Neural progenitor cell (in vitro differentiated cells): ENCODE results near the gene PRR12. TPM values are rescaled to one million over a fixed set of nuclear protein-coding genes. Genes with fewer than 3 reads are reported as not detected.
"Not testable (repeated sequence)": the region's sequence is repeated elsewhere in the genome, so short reads cannot be mapped to it uniquely, and the experiment has no call there.

Source experiments
- DNase-seq: peaks from one replicate; pipeline ENCODE4 v3.0.0-alpha.2; 2016; ENCODE audit warnings: low spot score
- H2AFZ ChIP-seq: fragments of 200-600 bp; sonication (generic); replicated peaks from 2 replicates; pipeline ENCODE4 v1.6.1; 2016; ENCODE audit warnings: antibody characterized with exemption
- H3F3A ChIP-seq: fragments of 200-600 bp; sonication (generic); 2 replicates; pipeline ENCODE4 v1.6.1; 2016; ENCODE audit warnings: antibody characterized with exemption, low read depth
- H3K27ac ChIP-seq: fragments of 200-600 bp; sonication (generic); 2 replicates; pipeline ENCODE4 v1.5.1; 2016; ENCODE audit warnings: mild to moderate bottlenecking
- H3K27me3 ChIP-seq: fragments of 200-600 bp; sonication (generic); 2 replicates; pipeline ENCODE4 v1.6.1; 2016; ENCODE audit warnings: mild to moderate bottlenecking, moderate library complexity
- H3K36me3 ChIP-seq: fragments of 200-600 bp; sonication (generic); 2 replicates; pipeline ENCODE4 v1.5.1; 2016
- H3K4me1 ChIP-seq: fragments of 200-600 bp; sonication (generic); 2 replicates; pipeline ENCODE4 v1.6.1; 2016; ENCODE audit warnings: mixed run types
- H3K4me2 ChIP-seq: fragments of 200-600 bp; sonication (generic); 2 replicates; pipeline ENCODE4 v1.6.1; 2016
- H3K4me3 ChIP-seq: fragments of 200-600 bp; sonication (generic); 2 replicates; pipeline ENCODE4 v1.5.1; 2016
- H3K79me2 ChIP-seq: fragments of 200-600 bp; sonication (generic); 2 replicates; pipeline ENCODE4 v1.6.1; 2016; ENCODE audit warnings: low read depth
- H3K9ac ChIP-seq: fragments of 200-600 bp; sonication (generic); 2 replicates; pipeline ENCODE4 v1.6.1; 2016
- H3K9me3 ChIP-seq: fragments of 200-600 bp; sonication (generic); 2 replicates; pipeline ENCODE4 v1.5.1; 2016; ENCODE audit warnings: low read depth
- H4K20me1 ChIP-seq: fragments of 200-600 bp; sonication (generic); 2 replicates; pipeline ENCODE4 v1.6.1; 2016; ENCODE audit warnings: low read depth
- H3K27ac Mint-ChIP-seq: 3 replicates; pipeline ENCODE4 v1.8.0; 2021; ENCODE audit warnings: mixed read lengths
- H3K27me3 Mint-ChIP-seq: 2 replicates; pipeline ENCODE4 v1.8.0; 2022; ENCODE audit warnings: low read depth, mild to moderate bottlenecking, inconsistent platforms, moderate library complexity, mixed read lengths; ENCODE audit not compliant: insufficient read depth
- H3K36me3 Mint-ChIP-seq: 3 replicates; pipeline ENCODE4 v1.8.0; 2021; ENCODE audit warnings: mixed read lengths
- H3K4me1 Mint-ChIP-seq: 3 replicates; pipeline ENCODE4 v1.8.0; 2021; ENCODE audit warnings: mixed read lengths
- H3K4me3 Mint-ChIP-seq: 3 replicates; pipeline ENCODE4 v1.8.0; 2021; ENCODE audit warnings: mild to moderate bottlenecking, moderate library complexity, mixed read lengths
- H3K9me3 Mint-ChIP-seq: 3 replicates; pipeline ENCODE4 v1.8.0; 2020; ENCODE audit warnings: mixed read lengths
- EZH2 ChIP-seq: fragments of 200-600 bp; sonication (generic); IDR thresholded peaks from 2 replicates; pipeline ENCODE4 v1.6.1; 2017; ENCODE audit warnings: antibody characterized with exemption, mild to moderate bottlenecking, moderate library complexity
- EZH2phosphoT487 ChIP-seq: fragments of 200-600 bp; sonication (generic); IDR thresholded peaks from 2 replicates; pipeline ENCODE4 v1.6.1; 2017; ENCODE audit warnings: antibody characterized with exemption
- total RNA-seq: library from RNA; depleted of rRNA; stranded (reverse); fragments of >200 nt; gene quantifications from 2 replicates; pipeline ENCODE4 v1.2.3, GENCODE V29; 2015; ENCODE audit warnings: low replicate concordance
- TF ChIP-seq, protein P1 (sequence below): fragments of 200-600 bp; sonication (generic); IDR thresholded peaks from 2 replicates; pipeline ENCODE4 v1.5.1; 2017; ENCODE audit warnings: antibody characterized with exemption, mild to moderate bottlenecking

The PRR12 gene
- total RNA-seq, 1 donor from 2014 or later: 3.2 TPM

DNA sequence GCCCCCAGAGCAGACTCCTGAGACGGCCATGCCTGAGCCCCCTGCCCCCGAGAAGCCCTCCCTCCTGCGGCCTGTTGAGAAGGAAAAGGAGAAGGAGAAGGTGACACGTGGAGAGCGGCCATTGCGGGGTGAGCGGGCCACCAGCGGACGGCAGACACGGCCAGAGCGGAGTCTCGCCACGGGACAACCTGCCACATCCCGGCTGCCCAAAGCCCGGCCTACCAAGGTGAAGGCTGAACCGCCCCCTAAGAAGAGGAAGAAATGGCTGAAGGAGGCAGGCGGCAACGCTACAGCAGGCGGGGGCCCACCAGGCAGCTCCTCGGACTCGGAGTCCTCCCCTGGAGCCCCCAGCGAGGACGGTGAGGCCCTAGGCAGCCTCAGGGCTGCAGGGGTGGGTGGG, 24.9 kb downstream of the PRR12 start:
- Mint-ChIP-seq H3K4me1 (no peaks in the 10 kb centered on the region), H3K36me3 (peaks cover 27% of the 10 kb centered on the region), H3K9me3 (no peaks in the 10 kb centered on the region), H3K27me3 (peaks cover 9% of the 10 kb centered on the region), H3K27ac (no peak overlapping the region), H3K4me3 (no peak overlapping the region)
- Histone ChIP-seq H3K27me3 (no peaks in the 10 kb centered on the region), H3K79me2 (peaks cover 42% of the 10 kb centered on the region), H3K9ac (no peak overlapping the region), H3K36me3 (peaks cover 5% of the 10 kb centered on the region), H2AFZ (no peak overlapping the region), H3K9me3 (no peaks in the 10 kb centered on the region), H3K4me1 (no peaks in the 10 kb centered on the region), H4K20me1 (peaks cover 56% of the 10 kb centered on the region), H3K4me3 (no peak overlapping the region), H3F3A (no peaks in the 10 kb centered on the region), H3K27ac (no peak overlapping the region), H3K4me2 (no peak overlapping the region)
- no peak for DNase-seq
- TF ChIP-seq, protein P1, sequence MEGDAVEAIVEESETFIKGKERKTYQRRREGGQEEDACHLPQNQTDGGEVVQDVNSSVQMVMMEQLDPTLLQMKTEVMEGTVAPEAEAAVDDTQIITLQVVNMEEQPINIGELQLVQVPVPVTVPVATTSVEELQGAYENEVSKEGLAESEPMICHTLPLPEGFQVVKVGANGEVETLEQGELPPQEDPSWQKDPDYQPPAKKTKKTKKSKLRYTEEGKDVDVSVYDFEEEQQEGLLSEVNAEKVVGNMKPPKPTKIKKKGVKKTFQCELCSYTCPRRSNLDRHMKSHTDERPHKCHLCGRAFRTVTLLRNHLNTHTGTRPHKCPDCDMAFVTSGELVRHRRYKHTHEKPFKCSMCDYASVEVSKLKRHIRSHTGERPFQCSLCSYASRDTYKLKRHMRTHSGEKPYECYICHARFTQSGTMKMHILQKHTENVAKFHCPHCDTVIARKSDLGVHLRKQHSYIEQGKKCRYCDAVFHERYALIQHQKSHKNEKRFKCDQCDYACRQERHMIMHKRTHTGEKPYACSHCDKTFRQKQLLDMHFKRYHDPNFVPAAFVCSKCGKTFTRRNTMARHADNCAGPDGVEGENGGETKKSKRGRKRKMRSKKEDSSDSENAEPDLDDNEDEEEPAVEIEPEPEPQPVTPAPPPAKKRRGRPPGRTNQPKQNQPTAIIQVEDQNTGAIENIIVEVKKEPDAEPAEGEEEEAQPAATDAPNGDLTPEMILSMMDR: no peak
- TF ChIP-seq EZH2phosphoT487 (no peak), EZH2 (no peak)

GRCh38 chr19:49616532-49616931, 25.6 kb downstream of the PRR12 start:
- H3K79me2 ChIP-seq: peaks cover 35% of the 10 kb centered on the region

DNA sequence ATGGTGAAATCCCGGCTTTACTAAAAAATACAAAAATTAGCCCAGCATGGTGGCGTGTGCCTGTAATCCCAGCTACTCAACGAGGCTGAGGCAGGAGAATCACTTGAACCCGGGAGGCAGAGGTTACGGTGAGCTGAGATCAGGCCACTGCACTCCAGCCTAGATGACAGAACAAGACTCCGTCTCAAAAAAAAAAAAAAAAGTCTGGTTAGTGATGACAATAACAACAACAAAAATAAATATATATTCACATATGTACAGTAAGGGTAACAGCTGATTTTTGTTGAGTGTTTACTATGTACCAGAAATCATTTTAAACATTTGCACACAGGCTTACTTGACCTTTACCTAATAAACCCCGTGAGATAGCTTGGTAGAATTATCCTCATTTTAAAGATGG, 26.0 kb downstream of the PRR12 start:
- Histone ChIP-seq H3K36me3 (peaks cover 5% of the 10 kb centered on the region), H3K27me3 (no peaks in the 10 kb centered on the region), H3K4me3 (no peak overlapping the region), H3K9ac (no peak overlapping the region), H4K20me1 (peaks cover 49% of the 10 kb centered on the region), H2AFZ (no peak overlapping the region), H3K27ac (no peak overlapping the region), H3K9me3 (no peaks in the 10 kb centered on the region), H3K4me1 (no peaks in the 10 kb centered on the region), H3K4me2 (no peak overlapping the region), H3K79me2 (peaks cover 33% of the 10 kb centered on the region), H3F3A (peaks cover under 1% of the 10 kb centered on the region)
- Mint-ChIP-seq H3K9me3 (no peaks in the 10 kb centered on the region), H3K36me3 (peaks cover 31% of the 10 kb centered on the region), H3K27me3 (peaks cover 6% of the 10 kb centered on the region), H3K27ac (no peak overlapping the region), H3K4me3 (no peak overlapping the region), H3K4me1 (peaks cover under 1% of the 10 kb centered on the region)
- TF ChIP-seq EZH2phosphoT487 (no peak), EZH2 (no peak)
- TF ChIP-seq, protein P1: no peak
- DNase-seq: no peak

More at GRCh38 chr19:49616532-49616931, 25.6 kb downstream of the PRR12 start:
- H3K9me3 ChIP-seq: no peaks in the 10 kb centered on the region
- no peak for DNase-seq
- Mint-ChIP-seq H3K4me1 (no peaks in the 10 kb centered on the region), H3K9me3 (no peaks in the 10 kb centered on the region), H3K27me3 (peaks cover 6% of the 10 kb centered on the region), H3K4me3 (no peak overlapping the region), H3K27ac (no peak overlapping the region), H3K36me3 (peaks cover 28% of the 10 kb centered on the region)
- no peak overlapping the region for H3K9ac ChIP-seq
- H3K36me3 ChIP-seq: peaks cover 5% of the 10 kb centered on the region
- no peaks in the 10 kb centered on the region for H3K4me1 ChIP-seq
- H3K4me3 ChIP-seq: no peak overlapping the region
- TF ChIP-seq, protein P1: no peak
- TF ChIP-seq EZH2phosphoT487 (no peak), EZH2 (no peak)
- no peaks in the 10 kb centered on the region for H3K27me3 ChIP-seq
- H4K20me1 ChIP-seq: peaks cover 51% of the 10 kb centered on the region
- no peak overlapping the region for H3K27ac ChIP-seq
- H3K4me2 ChIP-seq: no peak overlapping the region
- H2AFZ ChIP-seq: no peak overlapping the region
- no peaks in the 10 kb centered on the region for H3F3A ChIP-seq

GRCh38 chr19:49617860-49618259, 26.9 kb downstream of the PRR12 start:
- not testable (repeated sequence) for H3K9me3 Mint-ChIP-seq, H3K4me1 ChIP-seq, H3K9ac ChIP-seq, H3F3A ChIP-seq, H3K27me3 Mint-ChIP-seq, H3K27ac Mint-ChIP-seq, H3K4me3 ChIP-seq, H3K36me3 ChIP-seq, H3K4me3 Mint-ChIP-seq, H3K4me2 ChIP-seq, H2AFZ ChIP-seq, H3K9me3 ChIP-seq, H3K4me1 Mint-ChIP-seq, H3K27me3 ChIP-seq, H3K27ac ChIP-seq, DNase-seq
- H3K36me3 Mint-ChIP-seq: peaks cover 34% of the 10 kb centered on the region
- peaks cover 24% of the 10 kb centered on the region for H3K79me2 ChIP-seq
- H4K20me1 ChIP-seq: peaks cover 40% of the 10 kb centered on the region
